NCI-H510A (cell line): ENCODE measurements around the gene SMURF1.
"Not testable (repeated sequence)": the region's sequence is repeated elsewhere in the genome, so short reads cannot be mapped to it uniquely, and the experiment has no call there.

ENCODE experiments used
- DNase-seq: peaks from one replicate; lab custom pipeline; 2025; lab: John Stamatoyannopoulos, UW

The SMURF1 gene

DNA sequence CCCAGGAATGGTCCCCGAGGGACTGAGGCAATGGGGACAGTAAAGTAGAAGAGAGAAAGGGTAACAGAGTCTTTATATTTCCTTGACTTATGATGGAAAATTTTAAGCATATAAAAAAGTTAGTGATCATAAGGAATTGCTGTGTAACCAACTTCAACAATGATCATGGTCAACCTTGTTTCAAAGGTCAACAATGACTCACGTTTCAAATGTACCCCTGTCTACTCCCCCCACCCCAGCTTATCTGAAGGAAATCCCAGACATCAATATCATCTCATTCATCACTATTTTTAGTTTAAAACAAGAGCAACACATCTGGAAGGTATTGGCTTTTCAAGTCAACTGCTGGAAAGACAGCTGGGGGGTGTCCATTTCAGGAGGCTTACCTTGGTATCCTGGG lies 92.9 kb downstream of the SMURF1 start:
- no peak for DNase-seq

DNA sequence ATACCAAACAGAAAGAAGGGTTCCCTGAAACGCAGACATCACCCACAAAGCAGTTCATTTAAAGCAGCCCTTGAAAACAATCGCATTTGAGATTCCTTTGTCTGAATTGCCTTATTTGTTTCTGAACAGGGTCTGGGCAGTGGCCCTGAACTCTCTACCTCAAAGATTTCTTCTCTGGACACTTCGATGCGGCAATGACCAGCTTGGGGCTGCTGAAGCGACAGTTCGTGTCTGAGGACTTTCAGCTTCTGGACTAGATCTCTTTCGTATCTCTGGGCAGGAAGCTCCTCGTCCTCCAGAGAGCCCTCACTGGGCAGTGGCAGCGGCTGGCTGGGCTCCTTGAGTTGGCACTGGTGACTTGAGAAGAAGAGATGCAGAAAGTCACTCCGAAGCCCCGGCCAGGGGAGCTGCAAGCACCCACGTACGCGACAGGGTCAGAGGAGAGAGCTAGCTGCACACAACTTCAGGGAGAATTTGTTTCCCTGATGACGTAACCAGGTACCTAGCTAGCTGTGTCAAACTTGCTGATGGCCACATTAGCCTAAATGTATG lies 96.3 kb downstream of the SMURF1 start:
- no peak for DNase-seq

DNA sequence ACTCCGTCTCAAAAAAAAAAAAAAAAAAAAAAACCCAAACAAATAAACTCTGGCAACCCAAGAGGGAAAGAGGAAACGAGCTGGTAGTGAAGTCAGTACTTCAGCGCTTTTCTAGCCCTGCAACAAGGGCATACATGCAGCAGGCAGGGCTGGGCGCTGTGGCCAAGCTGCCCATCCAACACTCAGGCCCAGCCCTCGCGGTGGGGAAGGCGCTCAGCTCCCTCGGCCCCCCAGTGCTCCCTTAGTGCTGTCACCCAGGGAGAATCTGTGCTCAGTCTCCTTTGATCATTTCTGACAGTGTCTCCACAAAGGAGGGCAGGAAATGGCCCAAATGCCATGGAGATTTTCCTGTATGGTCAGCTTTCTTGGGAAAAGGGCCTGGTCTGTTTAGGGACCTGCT lies 97.2 kb downstream of the SMURF1 start:
- DNase-seq: no peak

DNA sequence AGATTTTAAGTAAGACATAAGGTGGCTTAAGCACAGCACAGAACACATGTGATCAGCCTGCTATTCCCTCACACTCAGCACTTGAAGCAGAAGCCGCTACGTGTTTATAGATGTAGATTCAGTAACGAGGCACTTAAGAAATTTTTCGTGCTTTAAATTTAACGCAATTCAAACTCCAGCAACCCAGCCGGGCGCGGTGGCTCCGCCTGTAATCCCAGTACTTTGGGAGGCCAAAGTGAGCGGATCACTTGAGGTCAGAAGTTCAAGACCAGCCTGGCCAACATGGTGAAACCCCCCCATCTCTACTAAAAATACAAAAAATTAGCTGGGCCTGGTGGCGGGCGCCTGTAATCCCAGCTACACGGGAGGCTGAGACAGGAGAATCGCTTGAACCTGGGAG lies 97.6 kb downstream of the SMURF1 start:
- DNase-seq: not testable (repeated sequence)

DNA sequence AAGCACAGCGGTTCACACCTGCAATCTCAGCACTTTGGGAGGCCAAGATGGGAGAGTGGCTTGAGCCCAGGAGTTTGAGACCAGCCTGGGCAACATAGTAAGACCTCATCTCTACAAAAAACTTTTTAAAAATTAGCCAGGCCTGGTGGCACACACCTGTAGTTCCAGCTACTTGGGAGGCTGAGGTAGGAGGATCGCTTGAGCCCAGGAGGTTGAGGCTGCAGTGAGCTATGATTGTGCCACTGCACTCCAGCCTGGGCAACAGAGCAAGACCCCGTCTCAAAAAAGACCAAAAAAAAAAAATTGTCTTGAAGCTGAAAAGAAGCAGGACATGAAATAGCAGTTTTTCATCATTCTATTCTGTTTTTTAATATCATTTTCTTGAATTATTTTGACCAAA lies 99.0 kb downstream of the SMURF1 start:
- not testable (repeated sequence) for DNase-seq

DNA sequence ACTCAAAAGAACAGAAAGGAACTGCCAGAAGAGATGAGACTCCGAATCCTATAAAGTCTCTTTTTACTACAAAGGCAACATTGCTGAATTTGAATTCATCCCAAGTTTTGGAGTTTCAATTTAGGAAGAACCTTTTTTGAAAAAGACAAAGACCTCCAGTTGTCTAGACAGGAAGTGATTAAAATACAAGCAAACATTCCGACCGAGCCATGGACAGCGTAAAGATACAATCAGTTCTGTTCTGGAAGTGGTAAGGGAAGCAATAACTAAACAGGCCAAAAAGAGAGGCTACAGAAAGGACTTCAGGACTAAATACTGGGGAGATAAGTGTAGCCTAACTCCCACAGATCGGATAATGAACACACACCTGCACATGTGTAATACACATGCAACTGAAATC lies 101.0 kb downstream of the SMURF1 start:
- no peak for DNase-seq

DNA sequence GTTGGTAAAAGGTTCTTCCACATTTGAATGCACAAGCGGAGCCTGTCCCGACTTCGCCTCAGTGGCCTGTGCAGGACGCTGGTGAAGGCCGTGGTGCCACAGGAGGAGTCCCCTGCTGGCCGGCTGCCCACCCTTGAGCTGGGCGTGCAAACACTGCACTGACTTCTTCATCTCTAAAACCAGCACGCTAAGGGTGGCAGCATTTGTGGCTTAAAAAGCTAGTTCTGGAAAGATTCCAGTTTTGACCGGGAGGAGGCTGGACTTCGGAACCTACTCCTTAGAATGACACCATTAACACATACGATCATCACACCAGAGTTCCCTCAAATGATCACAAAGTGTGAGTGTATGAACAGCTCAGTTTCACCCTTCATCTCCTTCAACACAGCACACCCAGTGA lies 102.4 kb downstream of the SMURF1 start:
- DNase-seq: no peak

DNA sequence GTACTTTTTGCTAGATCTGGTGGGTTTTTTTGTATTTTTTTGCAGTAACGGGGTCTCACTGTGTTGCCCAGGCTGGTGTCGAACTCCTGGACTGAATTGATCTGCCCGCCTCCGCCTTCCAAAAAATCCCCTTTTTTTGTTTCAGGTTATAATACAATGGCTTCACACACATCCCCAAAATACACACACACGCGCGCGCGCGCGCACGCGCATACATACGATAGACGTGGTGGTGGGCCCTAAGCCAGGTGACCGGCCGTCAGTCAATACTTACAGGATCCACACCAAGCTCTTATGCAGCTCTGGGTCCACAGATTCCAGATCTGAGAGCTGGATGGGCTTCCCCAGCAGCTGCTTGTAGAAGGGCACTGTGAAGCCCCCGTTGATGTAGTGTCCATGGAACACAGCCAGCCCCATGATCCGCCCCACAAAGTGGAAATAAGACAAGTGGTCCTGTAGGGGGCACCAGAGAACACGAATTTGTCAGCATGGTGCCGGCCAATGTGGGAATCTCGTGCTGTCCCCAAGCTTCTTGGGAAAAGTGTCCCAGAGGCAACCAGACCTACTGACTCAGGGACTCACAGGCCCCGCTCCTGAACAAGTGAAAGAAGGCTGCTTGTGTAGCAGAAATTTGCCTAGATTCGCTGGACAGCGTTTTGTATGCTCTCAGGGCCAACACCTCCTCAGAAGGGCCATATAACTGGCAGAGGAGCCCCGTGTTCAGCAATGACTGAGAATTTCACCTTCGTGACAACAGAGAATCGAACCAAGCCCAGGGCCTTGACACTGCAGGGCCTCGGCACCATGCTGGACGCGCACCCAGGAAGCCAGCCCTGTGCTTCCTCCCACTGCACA lies 103.6 kb downstream of the SMURF1 start:
- peak; percentile 34 for DNase-seq

DNA sequence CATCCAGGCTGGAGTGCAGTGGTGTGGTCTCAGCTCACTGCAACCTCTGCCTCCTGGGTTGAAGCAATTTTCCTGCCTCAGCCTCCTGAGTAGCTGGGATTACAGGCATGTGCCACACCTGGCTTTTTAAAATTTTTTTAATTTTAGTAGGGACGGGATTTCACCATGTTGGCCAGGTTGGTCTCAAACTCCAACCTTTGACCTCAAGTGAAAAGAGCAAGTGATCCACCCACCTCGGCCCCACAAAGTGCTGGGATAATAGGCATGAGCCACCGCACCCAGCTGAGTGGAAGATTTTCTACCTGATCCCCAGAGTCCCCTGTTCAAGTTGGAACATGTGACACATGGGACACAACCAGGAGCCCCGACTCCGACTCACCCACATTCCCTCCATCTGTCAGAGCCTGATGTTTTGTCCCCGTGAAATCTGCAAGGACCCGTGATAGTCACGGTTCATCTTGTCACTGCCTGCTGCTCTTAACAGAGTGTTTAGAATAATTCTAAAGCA lies 104.5 kb downstream of the SMURF1 start:
- no peak for DNase-seq

DNA sequence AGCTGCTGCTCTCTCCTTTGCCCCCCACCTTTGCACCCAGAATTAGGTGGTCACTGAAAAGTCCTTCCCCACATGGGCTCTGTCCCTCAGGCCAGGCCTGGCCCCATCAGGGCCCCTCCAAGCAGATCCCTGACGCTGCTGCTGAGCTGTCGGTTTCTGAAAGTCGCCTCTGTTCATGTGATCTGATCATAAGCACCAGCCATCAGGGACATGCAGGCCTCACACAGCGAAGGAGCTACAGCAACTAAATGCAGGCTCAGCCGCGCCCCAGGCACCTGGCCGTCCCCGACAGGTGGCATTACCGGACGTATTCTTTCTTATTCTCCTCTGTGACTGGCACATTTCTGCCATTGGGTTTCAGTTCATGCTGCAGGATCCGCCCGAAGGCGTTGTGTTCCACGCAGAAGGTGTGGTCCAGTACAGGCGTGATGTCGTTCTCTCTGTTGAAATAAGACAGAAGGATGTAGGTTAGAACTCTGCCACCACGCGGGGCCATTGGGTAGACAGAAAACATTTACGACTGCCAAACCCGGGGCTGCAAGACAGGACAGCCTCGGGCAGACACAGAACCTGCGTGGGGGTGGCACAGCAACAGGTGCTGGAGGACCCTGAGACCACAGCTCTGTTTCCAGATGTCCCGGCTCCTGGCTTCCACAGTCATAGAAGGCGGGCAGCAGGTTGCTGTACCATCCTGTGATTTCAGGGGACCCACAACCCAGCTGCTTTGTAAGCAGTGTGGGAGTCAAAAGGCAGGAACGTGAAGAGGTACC lies 105.6 kb downstream of the SMURF1 start:
- no peak for DNase-seq

DNA sequence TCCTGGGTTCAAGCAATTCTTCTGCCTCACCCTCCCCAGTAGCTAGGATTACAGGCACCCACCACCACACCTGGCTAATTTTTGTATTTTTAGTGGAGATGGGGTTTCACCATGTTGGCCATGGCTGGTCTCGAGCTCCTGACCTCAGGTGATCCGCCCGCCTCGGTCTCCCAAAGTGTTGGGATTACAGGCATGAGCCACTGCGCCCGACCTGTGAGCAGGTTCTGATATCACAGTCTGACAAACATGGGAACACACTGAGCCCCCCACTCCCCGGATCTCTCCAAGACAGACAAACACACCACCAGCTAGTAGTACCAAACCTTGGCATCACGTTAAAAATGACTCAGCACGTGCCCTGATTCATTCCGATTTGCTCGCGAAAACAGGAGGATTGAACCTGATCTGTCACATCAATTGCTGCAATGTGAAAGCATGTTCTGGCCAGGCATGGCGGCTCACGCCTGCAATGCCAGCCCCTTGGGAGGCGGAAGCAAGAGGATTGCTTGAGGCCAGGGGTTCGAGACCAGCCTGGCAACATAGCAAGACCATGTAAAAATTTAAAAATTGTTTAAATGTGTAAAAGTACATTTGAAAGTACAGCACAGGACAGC lies 106.5 kb downstream of the SMURF1 start:
- no peak for DNase-seq

DNA sequence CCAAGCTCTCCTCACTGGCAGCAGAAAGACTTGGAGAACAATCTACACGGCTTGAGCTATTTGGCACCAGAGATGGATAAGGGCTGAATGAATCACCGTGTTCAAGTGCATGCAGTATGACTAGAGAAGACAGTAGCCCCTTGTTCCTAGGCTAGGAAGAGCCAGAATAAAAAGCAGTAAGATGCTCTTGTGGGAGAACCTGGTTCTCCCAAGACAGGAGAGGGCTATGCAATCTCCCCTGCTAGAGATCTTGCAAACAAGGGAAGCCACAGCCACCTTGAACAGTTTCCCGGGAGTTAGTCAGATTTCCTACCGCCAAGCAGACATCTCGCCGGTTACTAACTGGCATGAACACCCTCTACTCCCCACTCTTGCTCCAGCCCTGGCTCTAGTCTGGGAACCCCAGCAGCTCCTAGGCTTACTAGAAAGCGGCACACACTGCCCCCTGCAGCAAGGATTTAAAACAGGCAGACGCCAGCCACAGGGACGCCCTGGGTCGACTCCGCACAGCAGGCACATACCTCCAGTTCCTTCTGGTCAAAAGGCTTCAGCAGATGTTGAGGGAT lies 107.3 kb downstream of the SMURF1 start:
- no peak for DNase-seq

DNA sequence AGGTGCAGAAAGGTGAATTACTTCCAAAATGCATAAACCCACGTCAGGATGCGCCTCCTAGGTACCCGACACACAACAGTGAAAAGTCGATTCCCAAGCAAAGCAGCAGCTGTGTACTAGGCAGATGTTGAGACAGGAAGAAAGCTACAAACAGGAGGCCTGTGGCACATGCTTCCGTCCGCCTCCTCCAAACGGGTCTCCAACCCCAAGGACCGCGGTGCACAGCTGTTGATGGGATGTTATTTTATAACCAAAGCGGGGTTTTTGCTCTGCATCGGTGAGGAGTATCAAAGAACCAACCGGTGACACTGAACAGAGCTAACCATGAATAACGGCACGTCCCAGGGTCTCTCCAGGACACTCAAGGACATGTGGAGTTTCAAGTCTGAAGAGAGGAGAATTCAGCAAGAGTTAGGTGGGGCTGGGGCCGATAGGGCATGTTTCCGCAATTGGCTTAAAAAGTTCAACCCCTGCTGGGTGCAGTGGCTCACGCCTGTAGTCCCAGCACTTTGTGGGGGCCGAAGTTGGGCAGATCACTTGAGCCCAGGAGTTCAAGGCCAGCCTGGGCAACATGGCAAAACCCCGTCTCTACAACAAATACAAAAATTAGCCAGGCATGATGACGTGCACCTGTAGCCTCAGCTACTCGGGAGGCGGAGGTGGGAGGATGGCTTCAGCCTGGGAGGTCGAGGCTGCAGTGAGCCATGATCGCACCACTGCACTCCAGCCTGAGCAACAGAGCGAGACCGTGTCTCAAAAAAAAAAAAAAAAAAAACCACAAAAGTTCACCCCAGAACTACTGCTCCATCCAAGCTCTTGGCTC lies 108.0 kb downstream of the SMURF1 start:
- DNase-seq: no peak

DNA sequence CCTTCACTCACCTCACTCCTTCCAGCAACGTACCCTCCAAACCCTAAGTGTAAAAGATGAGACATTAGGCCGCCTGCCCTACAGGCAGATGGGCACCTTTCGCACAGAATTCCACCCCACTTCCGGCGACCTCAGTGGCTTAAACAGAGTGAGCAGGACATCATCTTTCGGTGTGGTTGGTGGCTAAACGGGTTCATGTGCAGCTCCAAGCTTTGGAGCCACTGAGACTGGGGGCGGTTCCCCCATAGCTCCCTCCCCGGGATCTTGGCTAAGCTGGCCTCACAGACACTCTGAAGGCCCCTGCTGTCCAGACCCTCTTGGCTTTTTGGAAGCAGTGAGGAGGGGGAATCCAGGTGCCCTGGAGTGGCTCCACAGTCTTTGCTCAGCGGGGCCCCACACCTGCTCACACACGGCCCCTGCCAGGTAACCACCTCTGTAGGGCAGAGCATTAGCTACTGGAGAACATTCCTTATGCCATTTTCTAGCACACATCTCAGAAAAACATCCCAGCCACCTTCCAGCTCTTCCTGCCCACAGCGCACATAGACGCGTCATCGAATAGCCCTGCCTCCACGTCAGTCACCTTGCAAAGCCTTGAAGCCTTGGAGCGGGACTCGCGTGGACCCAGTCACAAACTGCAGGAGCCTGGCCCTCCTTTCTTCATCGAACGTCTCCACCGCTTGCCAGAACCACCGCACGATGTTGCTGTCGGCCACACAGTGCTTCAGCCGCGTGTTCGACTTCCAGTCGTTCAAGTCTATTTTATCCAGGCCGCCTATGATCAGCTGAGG lies 108.8 kb downstream of the SMURF1 start:
- DNase-seq: no peak

DNA sequence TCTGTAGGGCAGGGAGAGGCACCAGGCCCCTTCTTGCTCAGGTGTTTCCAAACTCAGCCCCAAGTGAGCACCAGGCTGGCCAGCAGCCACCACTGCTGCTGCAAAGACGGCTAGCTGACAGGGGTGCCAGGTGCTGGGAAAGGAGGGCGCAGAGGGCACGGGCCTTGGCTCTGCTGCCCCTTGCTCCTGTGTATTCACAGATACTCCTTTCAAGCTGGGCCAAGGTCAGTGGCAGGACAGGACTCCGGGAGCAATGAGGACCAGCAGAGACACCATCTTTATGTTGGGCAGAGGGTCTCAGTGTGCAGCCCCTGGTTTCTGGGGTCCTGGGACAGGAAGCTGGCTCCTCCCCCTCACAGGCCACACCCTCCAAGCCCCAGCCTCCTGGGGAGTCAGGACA lies 110.1 kb downstream of the SMURF1 start:
- no peak for DNase-seq

DNA sequence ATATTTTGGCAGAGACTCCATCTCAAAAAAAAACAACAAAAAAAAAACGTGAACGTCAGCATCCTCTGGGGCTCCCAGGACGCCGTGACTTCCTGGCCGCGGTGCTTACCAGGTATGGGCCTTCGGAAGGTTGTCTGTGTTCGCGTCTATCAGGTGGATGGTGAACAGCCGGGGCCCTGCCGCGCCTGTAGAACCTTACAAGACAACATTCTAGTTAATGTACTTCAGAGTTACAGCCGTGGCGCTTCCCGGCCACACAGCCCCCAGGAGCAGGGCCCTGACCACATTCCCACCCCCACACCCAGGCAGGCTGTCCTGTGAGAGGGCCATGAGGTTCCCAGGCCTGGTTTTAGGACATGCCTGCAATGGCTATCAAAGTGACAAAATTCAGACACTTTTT lies 111.0 kb downstream of the SMURF1 start:
- DNase-seq: no peak

DNA sequence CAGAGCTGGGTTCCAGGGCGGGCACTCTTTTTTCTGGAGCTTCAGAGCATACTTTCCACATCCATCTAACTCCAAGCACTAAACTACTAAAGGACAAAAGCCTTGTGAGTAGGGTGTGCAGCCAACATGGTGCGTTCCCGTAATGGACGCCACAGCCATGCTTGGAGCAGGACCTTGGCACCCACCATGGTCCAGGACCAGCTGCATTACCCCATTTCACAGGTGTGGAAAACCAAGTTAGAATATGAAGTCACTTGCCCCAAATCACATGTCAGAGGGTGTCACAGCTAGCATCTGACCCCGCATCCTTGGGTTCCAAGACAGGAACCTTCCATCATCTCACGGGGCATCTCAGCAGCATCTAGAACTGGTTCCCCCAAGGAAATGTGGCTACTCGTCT lies 112.4 kb downstream of the SMURF1 start:
- no peak for DNase-seq

DNA sequence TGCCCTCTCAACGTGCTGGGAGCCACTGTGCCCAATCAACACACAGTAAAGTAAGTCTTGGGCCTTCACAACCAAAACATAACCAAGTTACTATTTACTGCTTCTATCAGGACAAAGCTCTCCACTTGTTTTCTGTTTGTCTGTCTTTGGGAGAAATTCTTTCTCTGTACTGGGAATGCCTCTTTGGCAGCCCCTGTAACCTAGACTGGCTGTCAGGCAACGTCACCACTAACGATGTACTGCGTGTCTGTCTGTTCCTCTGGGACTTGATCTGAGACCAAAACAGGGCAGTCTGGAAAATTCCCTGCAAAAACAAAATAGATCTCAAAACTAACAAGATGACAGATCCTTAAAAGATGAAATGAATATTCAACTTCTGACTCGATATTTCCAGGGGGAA lies 113.0 kb downstream of the SMURF1 start:
- DNase-seq: no peak

DNA sequence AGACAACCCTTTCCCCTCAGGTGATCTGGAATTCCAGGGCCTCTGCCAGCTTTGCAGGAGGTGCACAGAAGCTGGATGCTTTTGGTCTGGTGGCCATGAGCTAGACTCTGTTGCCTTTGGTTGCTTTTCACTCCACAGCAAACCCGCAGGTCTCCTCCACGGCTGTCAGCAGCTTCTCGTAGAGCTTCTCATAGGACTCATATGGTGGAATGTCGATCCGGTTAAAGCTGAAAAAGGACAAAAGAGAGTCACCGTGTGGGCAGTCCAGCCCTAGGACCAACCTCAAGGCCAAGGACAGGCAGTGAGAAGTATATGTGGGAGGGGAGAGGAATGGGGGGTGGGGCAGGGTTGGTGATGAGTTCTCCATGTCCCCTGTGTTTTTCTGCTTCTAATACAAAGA lies 113.5 kb downstream of the SMURF1 start:
- DNase-seq: no peak
